HS-27A (cell line): Measurements from ENCODE around the gene SENP3.

ENCODE experiments used
- DNase-seq: peaks from one replicate; pipeline ENCODE4 v3.0.0-alpha.2; 2012; ENCODE audit warnings: low read depth, missing footprints

SENP3 gene

GRCh38 chr17:7561589-7562207 lies at the start of gene SENP3:
Gene SENP3 (plus strand): TSS chr17:7561919. CDS start chr17:7563077, 1,158 bp downstream.
- no peak for DNase-seq

GRCh38 chr17:7512105-7512504 lies 49.6 kb upstream of the SENP3 start:
- no peak for DNase-seq

- no peak for DNase-seq
Observed at GRCh38 chr17:7512824-7513540, 48.7 kb upstream of the SENP3 start.

GRCh38 chr17:7513850-7514419 lies 47.8 kb upstream of the SENP3 start:
- DNase-seq = no peak

GRCh38 chr17:7515911-7516610 lies 45.7 kb upstream of the SENP3 start:
- DNase-seq = no peak

- no peak for DNase-seq
Observed at GRCh38 chr17:7523033-7523432, 38.7 kb upstream of the SENP3 start.

- DNase-seq = no peak
Observed at GRCh38 chr17:7528842-7529241, 32.9 kb upstream of the SENP3 start.

GRCh38 chr17:7530023-7530900 lies 31.5 kb upstream of the SENP3 start:
- no peak for DNase-seq

- no peak for DNase-seq
Observed at GRCh38 chr17:7538050-7538449, 23.7 kb upstream of the SENP3 start.

- no peak for DNase-seq
Observed at GRCh38 chr17:7538891-7539545, 22.7 kb upstream of the SENP3 start.

- no peak for DNase-seq
Observed at GRCh38 chr17:7541074-7541621, 20.6 kb upstream of the SENP3 start.

- no peak for DNase-seq
Observed at GRCh38 chr17:7544911-7545310, 16.8 kb upstream of the SENP3 start.

- DNase-seq = no peak
Observed at GRCh38 chr17:7548585-7549400, 12.9 kb upstream of the SENP3 start, which contains the start of gene TNFSF12. Gene TNFSF12 (plus strand): TSS chr17:7549058. CDS start chr17:7549154, 96 bp downstream.

GRCh38 chr17:7549401-7550055 lies 12.2 kb upstream of the SENP3 start:
- no peak for DNase-seq

GRCh38 chr17:7550344-7550743 lies 11.4 kb upstream of the SENP3 start:
- no peak for DNase-seq

- no peak for DNase-seq
Observed at GRCh38 chr17:7551396-7551795, 10.3 kb upstream of the SENP3 start.

- no peak for DNase-seq
Observed at GRCh38 chr17:7552621-7553051, 9.1 kb upstream of the SENP3 start.

- DNase-seq = no peak
Observed at GRCh38 chr17:7553356-7553755, 8.4 kb upstream of the SENP3 start.

GRCh38 chr17:7555320-7555948 lies 6.3 kb upstream of the SENP3 start:
- DNase-seq = no peak
